Sigmoid colon (tissue), 7 donors: ENCODE measurements around the gene ABI2. TPM values are rescaled to one million over a fixed set of nuclear protein-coding genes. Genes with fewer than 3 reads are reported as not detected.

ENCODE experiments used
- DNase-seq: peaks from one replicate; pipeline ENCODE4 v3.0.0-alpha.2; 2019
- H3K27ac ChIP-seq, 4 donors: fragments of 200-600 bp; sonication (generic); one replicate each; pipeline ENCODE4 v1.5.1; 2016 to 2019; ENCODE audit warnings: mild to moderate bottlenecking in 1 of 4
- H3K27me3 ChIP-seq, 3 donors: fragments of 200-600 bp; sonication (generic); one replicate each; pipeline ENCODE4 v1.5.1; 2019; ENCODE audit warnings: mild to moderate bottlenecking in 1 of 3
- H3K36me3 ChIP-seq, 4 donors: fragments of 200-600 bp; sonication (generic); one replicate each; pipeline ENCODE4 v1.5.1; 2016 to 2019
- H3K4me1 ChIP-seq, 4 donors: fragments of 200-600 bp; sonication (generic); one replicate each; pipeline ENCODE4 v1.5.1; 2017 to 2019
- H3K4me3 ChIP-seq, 4 donors: fragments of 200-600 bp; sonication (generic); one replicate each; pipeline ENCODE4 v1.5.1; 2017 to 2019; ENCODE audit warnings: mild to moderate bottlenecking in 2 of 4, moderate library complexity in 1 of 4
- H3K9me3 ChIP-seq, 4 donors: fragments of 200-600 bp in 3 of 4; sonication (generic) in 3 of 4; one replicate each; pipeline versions ENCODE4 v1.5.1 to v1.6.1; 2013 to 2019
- EP300 ChIP-seq, 4 donors: sonication (generic); formaldehyde crosslinking; IDR thresholded peaks; one replicate each; pipeline ENCODE4 v1.6.1; 2017; ENCODE audit warnings: antibody characterized with exemption in 4 of 4
- POLR2A ChIP-seq, 2 donors: fragments of 450-650 bp; IDR thresholded peaks; one replicate each; pipeline ENCODE4 v1.6.1; 2016; ENCODE audit warnings: antibody characterized with exemption in 2 of 2, mild to moderate bottlenecking in 2 of 2, moderate library complexity in 2 of 2
- POLR2AphosphoS5 ChIP-seq, 4 donors: sonication (generic); formaldehyde crosslinking; IDR thresholded peaks; one replicate each; pipeline ENCODE4 v1.6.1; 2017; ENCODE audit warnings: antibody characterized with exemption in 4 of 4
- WGBS, 2 donors: extraction: QIAGEN DNeasy Blood & Tissue Kit; methylation state at CpG; one replicate each; pipeline ENCODE4 v1.1.7; 2013; 5-methylcytosine and 5-hydroxymethylcytosine counted together
- intact Hi-C: fragments of 100-400 bp; cut with DNase I; formaldehyde crosslinking; loops from one replicate; pipeline ENCODE4 v1.15.1; 2023
- polyA plus RNA-seq, 3 donors: library from polyadenylated mRNA; stranded (reverse); fragments of 200-250 nt; gene quantifications; one replicate each; pipeline ENCODE4 v1.2.3, GENCODE V29; 2013
- total RNA-seq, 4 donors: library from RNA; depleted of rRNA; stranded (reverse); fragments of >200 nt; gene quantifications; one replicate each; pipeline ENCODE4 v1.1.0, GENCODE V29; 2016
- TF ChIP-seq, protein P1 (sequence below), 4 experiments: fragments of 450-650 bp in 3 of 4; fragments of 200-600 bp in 1 of 4; IDR thresholded peaks; one replicate each; pipeline ENCODE4 v1.5.1; 2016 to 2019; ENCODE audit warnings: antibody characterized with exemption in 4 of 4, mild to moderate bottlenecking in 3 of 4, moderate library complexity in 2 of 4
- donor health status: healthy with polysubstance abuse.
- donor health status: Bipolar disorder and iron deficiency.
- donor health status: healthy.

Gene ABI2
- total and polyA plus RNA-seq, 7 donors, result 3.6 to 61.9 (median 38.3) TPM

DNA sequence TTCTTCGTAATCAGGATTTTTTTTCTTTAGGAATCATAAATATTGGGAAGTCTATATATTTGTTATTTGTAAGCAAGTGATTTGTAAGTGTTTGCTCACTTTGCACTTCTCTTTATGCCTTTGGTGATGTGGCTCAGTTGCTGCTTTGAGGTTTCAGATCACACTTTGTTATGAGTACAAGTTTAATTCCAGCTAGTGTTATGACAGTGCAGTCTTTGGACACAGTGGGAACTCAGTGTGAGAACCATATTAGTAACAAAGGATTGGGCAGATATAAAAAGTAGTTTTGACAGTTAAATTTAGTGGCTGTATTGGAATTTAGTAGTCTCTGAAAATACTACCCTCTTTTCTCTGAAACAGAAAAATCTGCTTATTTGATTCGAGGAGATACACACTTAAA lies 67.7 kb downstream of the ABI2 start:
- TF ChIP-seq POLR2AphosphoS5 (IDR thresholded peaks at IDR 0.05), result no peak
- no peak for TF ChIP-seq EP300 (IDR thresholded peaks at IDR 0.05)
- TF ChIP-seq, protein P1, sequence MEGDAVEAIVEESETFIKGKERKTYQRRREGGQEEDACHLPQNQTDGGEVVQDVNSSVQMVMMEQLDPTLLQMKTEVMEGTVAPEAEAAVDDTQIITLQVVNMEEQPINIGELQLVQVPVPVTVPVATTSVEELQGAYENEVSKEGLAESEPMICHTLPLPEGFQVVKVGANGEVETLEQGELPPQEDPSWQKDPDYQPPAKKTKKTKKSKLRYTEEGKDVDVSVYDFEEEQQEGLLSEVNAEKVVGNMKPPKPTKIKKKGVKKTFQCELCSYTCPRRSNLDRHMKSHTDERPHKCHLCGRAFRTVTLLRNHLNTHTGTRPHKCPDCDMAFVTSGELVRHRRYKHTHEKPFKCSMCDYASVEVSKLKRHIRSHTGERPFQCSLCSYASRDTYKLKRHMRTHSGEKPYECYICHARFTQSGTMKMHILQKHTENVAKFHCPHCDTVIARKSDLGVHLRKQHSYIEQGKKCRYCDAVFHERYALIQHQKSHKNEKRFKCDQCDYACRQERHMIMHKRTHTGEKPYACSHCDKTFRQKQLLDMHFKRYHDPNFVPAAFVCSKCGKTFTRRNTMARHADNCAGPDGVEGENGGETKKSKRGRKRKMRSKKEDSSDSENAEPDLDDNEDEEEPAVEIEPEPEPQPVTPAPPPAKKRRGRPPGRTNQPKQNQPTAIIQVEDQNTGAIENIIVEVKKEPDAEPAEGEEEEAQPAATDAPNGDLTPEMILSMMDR (IDR thresholded peaks at IDR 0.05), result no peak
- no peak for TF ChIP-seq POLR2A (IDR thresholded peaks at IDR 0.05)
- no peak for DNase-seq
- Histone ChIP-seq H3K9me3 (no peaks in the 10 kb centered on the region), H3K4me1 (peaks cover 0 to 31% (median 18%) of the 10 kb centered on the region in 4 donors), H3K4me3 (no peak overlapping the region), H3K27ac (peak overlapping the region in 3 of 4 donors; percentile 51 to 57 (median 57)), H3K36me3 (peaks cover 0 to 13% (median 0%) of the 10 kb centered on the region in 4 donors), H3K27me3 (no peaks in the 10 kb centered on the region)
- 96 to 98% methylated on average over 2 of the region's 2 CpGs for WGBS, 2 donors
- intact Hi-C loops, result no loop called here

DNA sequence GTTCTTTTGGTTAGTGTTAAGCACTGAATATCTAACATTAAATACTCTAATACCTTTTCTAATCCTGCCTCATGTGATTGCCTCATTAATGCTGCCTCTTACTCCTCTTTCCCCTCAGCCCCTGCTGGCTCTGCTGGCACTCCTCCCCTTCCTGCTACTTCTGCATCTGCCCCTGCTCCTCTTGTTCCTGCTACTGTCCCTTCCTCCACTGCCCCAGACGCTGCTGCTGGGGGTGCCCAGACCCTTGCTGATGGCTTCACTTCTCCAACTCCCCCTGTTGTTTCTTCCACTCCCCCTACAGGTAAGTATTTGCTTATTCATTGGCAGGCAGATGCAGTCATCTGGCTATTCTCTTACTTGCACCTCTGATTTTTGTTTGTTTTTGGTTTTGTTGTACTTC lies 68.5 kb downstream of the ABI2 start:
- H3K27ac ChIP-seq, result peak overlapping the region in 2 of 4 donors; percentile 51 to 57
- no peak for DNase-seq
- TF ChIP-seq, protein P1 (IDR thresholded peaks at IDR 0.05), result peak in 2 of 4 experiments; percentile 22 to 26
- TF ChIP-seq POLR2A (IDR thresholded peaks at IDR 0.05) (no peak), EP300 (IDR thresholded peaks at IDR 0.05) (no peak), POLR2AphosphoS5 (IDR thresholded peaks at IDR 0.05) (no peak)
- no peaks in the 10 kb centered on the region for H3K27me3 ChIP-seq
- 72 to 81% methylated on average over 1 of the region's 1 CpG for WGBS, 2 donors
- intact Hi-C loops, result no loop called here
- peaks cover 0 to 31% (median 18%) of the 10 kb centered on the region in 4 donors for H3K4me1 ChIP-seq
- H3K9me3 ChIP-seq, result no peaks in the 10 kb centered on the region
- H3K36me3 ChIP-seq, result peaks cover 0 to 13% (median 0%) of the 10 kb centered on the region in 4 donors
- H3K4me3 ChIP-seq, result no peak overlapping the region

DNA sequence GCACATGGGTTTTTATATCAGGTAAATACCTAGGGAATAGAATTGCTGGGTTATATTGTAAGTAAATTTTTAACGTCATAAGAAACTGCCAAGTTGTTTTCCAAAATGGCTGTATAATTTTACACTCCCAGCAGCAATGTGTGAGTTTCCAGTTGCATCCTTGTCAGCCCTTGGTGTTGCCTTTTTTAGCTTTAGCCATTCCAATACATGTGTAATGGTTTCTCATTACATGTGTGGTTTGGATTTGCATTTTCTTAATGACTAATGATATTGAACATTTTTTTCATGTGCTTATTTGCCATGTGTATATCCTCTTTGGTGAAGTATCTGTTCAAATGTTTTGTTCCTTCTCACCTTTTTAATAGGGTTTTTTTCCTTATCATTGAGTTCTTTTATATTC lies 70.8 kb downstream of the ABI2 start:
- intact Hi-C loops, result no loop called here
- H3K4me1 ChIP-seq, result peaks cover 0 to 29% (median 18%) of the 10 kb centered on the region in 4 donors
- no peak overlapping the region for H3K4me3 ChIP-seq
- no peak for DNase-seq
- 59 to 90% methylated on average over 1 of the region's 1 CpG for WGBS, 2 donors
- H3K9me3 ChIP-seq, result no peaks in the 10 kb centered on the region
- H3K27me3 ChIP-seq, result no peaks in the 10 kb centered on the region
- peaks cover 0 to 29% (median 0%) of the 10 kb centered on the region in 4 donors for H3K36me3 ChIP-seq
- TF ChIP-seq, protein P1 (IDR thresholded peaks at IDR 0.05), result no peak
- TF ChIP-seq EP300 (IDR thresholded peaks at IDR 0.05) (no peak), POLR2AphosphoS5 (IDR thresholded peaks at IDR 0.05) (no peak), POLR2A (IDR thresholded peaks at IDR 0.05) (no peak)
- H3K27ac ChIP-seq, result no peak overlapping the region

DNA sequence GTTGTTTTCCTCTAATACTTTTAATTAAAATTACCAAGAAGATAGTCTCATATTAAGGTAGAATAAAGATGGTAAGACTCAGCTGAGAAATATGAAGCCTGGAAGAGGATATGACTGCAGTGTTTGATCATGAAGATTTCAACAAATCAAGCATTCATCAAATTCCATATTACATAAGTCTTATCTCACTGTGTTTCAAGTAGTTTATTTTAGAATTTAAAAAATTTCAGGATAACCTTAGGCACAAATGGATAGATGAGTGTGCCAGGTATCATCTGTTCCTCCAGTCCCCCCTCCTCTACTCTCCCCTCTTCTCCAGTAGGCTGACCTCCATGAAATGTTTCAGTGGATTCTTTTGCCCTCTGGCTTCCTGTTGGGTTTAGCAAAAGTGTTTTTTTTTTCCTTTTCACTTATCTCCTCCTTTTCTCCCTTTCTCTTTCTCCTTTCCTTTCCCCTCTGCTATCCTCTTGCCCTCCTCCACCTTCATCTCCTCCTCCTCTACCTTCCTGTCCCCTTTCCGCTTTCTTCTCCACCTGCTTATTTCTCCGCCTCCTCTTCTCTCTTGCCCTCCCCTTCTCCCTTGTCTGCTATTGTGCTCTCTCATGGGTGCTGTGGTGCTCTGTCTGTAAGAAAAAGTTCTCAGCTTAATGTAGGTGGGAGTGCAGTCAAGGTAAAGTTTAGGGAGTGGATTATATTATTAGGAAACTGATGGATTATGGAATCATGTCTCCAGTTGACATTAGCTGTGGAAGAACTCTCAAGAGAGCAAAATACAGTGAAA lies 72.8 kb downstream of the ABI2 start:
- intact Hi-C loops, result no loop called here
- Histone ChIP-seq H3K4me1 (peaks cover 0 to 10% (median 8%) of the 10 kb centered on the region in 4 donors), H3K4me3 (no peak overlapping the region), H3K9me3 (no peaks in the 10 kb centered on the region), H3K36me3 (peaks cover 0 to 34% (median 3%) of the 10 kb centered on the region in 4 donors), H3K27me3 (no peaks in the 10 kb centered on the region), H3K27ac (no peak overlapping the region)
- no peak for DNase-seq
- 97 to 99% methylated on average over 2 of the region's 2 CpGs for WGBS, 2 donors
- no peak for TF ChIP-seq POLR2A (IDR thresholded peaks at IDR 0.05)
- no peak for TF ChIP-seq POLR2AphosphoS5 (IDR thresholded peaks at IDR 0.05)

DNA sequence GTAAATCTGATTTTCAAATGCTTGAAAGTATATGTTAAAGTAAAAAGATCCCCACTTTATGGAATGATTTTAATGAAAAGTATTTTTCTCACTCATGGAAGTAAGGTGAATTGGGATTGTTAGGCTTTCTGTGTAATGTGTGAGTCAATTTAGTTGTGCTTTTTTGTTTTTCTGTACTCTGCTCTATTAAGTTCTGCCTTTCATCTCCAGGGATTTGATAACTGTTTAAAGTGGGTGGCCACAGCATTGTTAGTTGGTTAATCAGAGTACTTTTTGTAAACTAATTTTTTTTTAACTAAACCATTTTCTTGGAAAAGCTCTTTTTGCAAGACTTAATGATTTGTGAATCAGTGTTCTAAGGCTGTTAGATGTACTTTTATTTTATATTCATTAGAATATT lies 76.8 kb downstream of the ABI2 start:
- H3K4me1 ChIP-seq, result no peaks in the 10 kb centered on the region
- intact Hi-C loops, result no loop called here
- H3K9me3 ChIP-seq, result no peaks in the 10 kb centered on the region
- DNase-seq, result no peak
- H3K27me3 ChIP-seq, result no peaks in the 10 kb centered on the region
- H3K27ac ChIP-seq, result no peak overlapping the region
- no peak overlapping the region for H3K4me3 ChIP-seq
- H3K36me3 ChIP-seq, result peaks cover 0 to 55% (median 3%) of the 10 kb centered on the region in 4 donors
- TF ChIP-seq EP300 (IDR thresholded peaks at IDR 0.05) (no peak), POLR2AphosphoS5 (IDR thresholded peaks at IDR 0.05) (no peak), POLR2A (IDR thresholded peaks at IDR 0.05) (no peak)
- TF ChIP-seq, protein P1 (IDR thresholded peaks at IDR 0.05), result no peak
